NOMO-1 (cell line): ENCODE measurements around the gene RXRA.

Experiments
- DNase-seq, 2 experiments: peaks; one replicate each; lab custom pipeline; 2025; ENCODE audit not compliant: unreplicated experiment in 2 of 2; lab: John Stamatoyannopoulos, UW

Gene RXRA

GRCh38 chr9:134325813-134326723 is at the start of gene RXRA:
Gene RXRA, plus strand, starts transcription at chr9:134326455. Its CDS starts 177 bp downstream, at chr9:134326632.
- DNase-seq, result peak; percentile 65 to 89

GRCh38 chr9:134278286-134278685 is 48.0 kb upstream of the RXRA start:
- DNase-seq, result no peak

GRCh38 chr9:134278974-134279640 is 47.1 kb upstream of the RXRA start:
- no peak for DNase-seq

GRCh38 chr9:134282138-134282650 is 44.1 kb upstream of the RXRA start:
- no peak for DNase-seq

GRCh38 chr9:134283111-134283515 is 43.1 kb upstream of the RXRA start:
- no peak for DNase-seq

- DNase-seq, result no peak
These were observed 42.5 kb upstream of the RXRA start for GRCh38 chr9:134283692-134284265.

DNA sequence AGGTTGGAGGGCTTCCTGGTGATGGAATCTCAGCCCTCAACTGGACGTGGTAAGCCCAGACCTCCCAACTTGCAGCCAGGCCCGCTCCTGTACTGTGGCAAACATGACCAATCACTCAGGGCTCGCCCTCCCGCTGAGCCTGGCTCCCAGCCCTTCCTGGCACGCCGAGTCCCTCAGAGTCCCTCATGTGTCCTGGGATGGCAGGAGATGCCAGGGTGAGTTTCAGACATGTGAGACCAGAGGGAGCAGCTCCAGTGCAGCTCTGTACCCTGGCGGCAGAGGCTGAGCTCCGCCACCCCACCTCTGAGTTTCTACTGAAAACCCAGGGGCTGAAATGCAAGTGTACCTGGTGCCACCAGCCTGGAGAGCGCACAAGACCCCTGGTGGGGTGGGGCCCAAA is 42.0 kb upstream of the RXRA start:
- DNase-seq, result no peak

DNA sequence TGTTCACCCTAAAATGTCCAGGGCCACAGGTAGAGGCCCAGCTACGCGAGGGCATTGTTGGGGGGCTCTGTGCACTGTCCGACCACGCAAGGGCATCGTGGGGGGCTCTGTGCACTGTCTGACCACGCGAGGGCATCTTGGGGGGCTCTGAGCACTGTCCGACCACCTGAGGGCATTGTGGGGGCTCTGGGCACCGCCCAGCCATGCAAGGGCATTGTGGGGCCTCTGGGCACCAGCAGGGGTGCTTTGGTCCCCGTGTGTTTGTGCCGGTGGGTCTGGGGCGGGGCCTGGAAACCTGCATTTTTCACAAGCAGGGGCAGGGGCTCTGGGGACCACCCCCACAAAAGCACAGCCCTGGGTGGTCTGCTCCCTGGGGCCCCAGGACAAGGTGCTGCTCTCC is 41.5 kb upstream of the RXRA start:
- DNase-seq, result no peak

DNA sequence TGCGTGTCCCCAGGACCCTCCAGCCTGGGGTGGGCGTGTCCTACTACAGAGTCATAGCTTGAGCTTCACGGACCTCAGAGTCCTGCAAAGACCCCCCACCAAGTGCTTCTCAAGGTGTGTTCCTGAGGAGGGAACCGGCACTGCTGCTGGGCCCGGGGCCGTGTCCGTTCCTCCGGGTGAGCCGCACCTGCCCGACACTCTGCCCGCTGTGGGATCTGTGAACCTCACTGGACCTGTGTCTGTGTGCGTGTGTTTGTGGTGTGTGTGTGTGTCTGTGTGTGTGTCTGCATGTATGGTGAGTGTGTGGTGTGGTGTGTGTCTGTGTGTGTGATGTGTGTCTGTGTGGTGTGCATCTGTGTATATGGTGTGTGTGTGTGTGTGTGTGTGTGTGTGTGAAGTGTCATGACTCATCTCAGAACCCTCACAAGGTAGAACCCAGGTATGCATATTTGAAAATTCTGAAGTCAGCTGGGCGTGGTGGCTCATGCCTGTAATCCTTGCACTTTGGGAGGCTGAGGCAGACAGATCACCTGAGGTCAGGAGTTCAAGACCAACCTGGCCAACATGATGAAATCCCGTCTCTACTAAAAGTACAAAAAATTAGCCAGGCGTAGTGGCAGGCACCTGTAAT is 40.9 kb upstream of the RXRA start:
- DNase-seq, result no peak

DNA sequence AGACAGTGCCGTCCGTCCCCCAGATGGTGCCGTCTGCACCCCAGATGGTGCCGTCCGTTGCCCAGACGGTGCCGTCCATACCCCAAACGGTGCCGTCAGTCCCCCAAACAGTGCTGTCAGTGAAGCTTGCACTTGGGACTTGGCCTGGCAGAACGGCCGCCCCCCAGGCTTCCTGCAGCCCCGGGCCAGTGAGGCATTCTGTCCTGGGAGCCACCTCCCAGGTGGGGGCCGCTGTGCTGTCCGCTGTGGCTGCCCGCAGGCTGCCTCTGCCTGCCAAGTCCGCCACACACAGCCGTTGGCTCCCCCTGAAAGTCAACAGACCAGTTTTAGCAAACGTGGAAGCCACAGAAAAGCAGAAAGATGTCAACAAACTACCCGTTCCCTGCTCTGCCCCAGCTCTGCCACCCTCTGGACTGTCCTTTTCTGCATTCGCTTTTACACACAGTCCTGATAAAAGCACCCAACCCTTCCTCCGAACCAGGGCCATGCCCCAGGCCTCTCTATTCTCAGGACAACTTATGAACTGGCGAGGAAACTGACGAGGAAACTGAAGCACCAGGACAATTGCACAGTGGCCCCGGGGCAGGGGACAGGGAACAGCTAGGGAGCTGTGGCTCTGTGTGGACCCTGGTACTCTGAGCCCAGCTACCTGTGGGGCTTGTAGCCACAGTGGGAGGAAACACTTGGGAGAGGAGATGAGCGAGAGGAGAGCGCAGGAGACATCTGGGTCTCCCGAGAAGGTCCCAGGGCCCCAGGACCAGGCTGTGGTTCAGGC is 39.6 kb upstream of the RXRA start:
- no peak for DNase-seq

DNA sequence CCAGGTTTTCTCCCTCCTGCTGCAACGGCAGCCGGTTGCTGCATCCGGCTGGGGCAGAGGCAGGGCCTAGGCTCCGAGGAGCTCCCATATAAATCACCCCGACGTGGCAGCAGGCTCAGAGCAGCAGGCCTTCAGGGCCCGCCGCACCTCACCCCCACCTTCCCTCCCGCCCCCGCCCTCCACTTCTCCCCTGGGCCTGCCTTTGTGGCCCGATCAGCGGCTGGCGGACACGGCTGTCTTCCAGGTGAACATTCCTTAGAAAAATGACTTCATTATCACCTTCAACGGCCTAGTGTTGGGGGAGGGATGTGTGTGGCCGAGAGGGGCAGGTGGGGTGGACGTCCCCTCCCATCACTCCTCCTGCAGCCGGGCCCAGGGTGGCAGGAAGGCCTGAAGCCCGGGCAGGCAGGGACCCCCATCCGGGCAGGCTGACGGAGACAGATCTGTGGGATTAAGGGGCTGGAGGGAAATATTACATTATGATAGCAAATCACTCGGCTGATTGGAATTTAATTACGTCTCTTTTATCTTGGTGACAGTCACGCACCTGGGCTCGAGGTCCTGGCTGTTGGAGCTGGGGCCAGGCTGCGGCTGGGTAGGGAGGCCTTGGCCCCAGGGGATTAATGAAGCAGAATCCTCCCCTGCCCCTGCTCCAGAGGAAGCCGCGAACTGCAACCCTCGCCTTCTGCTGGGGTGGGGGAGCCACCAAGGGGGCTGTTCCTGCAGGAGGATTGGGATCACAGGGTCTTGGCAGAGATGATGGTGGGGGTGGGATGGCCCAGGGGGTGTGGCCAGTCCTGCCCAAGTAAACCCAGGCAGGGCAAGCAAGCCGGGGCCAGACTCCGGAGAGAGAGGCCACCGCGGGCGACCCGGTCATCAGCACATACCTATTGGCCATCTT is 38.4 kb upstream of the RXRA start:
- no peak for DNase-seq

GRCh38 chr9:134288746-134289145 is 37.5 kb upstream of the RXRA start:
- DNase-seq, result no peak

DNA sequence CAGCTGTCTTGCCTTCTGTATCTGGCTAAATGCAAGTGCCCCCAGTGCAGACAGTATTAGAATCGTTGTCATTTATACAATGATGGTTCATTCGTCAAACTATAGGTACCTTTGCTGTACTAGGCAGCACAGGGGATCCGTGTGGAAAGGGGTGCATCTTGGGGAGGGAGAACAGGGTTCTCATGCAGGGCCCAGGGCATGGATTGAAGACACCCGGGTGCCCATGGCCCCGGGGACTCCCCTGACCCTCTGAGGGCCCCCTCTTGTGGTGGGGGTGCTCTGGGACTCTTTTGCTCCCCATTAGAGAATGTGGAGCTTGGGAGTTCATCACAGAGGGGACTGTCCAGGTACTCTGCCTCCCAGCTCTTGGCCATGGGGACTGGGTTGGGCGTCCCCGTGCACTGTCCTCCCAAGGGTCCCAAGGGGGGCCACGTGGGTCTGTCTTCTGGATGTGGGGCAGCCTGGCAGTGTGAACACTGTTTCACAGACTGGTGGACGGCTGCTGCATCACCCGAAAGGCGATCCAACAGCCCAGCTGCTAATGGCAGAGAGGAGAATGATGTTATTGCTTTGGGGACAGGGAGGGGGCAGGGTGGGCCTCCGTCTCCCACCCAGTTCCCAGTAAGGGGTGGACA is 36.9 kb upstream of the RXRA start:
- no peak for DNase-seq

DNA sequence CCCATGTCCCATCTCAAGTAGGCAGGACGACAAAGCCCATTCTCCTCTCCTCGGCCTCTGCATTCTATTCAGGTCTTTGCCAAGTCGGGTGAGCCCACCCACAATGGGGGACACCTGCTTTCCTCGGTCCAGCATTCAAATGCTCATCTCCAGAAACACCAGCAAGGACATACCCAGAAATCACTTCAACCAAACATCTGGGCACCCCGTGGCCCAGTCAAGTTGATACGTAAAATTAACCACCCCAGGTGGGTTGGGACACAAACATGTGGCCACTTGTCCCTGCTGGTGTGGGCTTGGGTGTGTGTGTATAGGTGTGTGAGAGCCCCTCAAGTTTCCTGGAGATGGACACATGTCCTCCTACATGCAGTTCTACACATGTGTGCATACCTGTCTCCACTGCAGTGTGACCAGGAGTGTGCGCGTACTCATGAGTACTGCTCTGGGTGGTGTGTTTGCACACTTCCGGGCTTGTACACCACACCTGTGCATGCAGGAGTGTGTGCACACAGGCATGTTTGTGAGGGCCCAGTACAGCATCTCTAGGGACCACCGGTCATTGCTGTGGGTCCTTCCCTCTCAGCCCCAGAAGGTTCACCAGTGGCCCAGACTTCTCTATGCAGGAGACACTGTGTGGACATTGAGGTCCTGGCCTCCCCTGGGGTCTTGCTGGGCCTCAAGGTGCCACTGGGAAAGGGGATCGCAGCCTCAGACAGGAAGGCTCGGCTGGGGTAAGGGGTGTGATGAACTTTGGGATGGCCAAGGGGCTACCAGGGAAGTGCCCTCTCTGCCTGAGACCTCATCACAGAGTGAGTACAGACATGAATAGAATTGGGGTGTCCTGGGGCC is 35.4 kb upstream of the RXRA start:
- no peak for DNase-seq

DNA sequence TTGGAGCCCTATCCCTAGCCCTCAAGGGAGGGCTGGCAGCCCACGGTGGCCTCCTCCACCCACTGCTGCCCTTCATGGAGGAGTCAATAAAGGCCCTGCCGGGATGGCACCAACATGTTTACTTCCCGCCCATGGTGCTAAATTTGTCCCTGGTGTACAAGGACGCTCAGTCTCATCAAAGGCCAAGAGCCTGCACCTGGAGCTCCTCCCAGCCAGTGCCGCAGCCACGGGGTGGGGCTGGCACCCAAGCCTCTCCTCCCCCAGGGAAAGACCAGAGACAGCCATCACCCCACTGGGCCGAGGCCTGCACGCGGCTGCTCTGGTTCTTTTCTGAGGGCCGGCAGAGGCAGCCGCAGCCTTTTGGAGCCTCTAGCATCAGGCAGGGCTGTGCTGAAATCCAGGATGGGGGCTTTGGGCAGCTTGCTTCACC is 34.8 kb upstream of the RXRA start:
- no peak for DNase-seq

- no peak for DNase-seq
These were observed 34.0 kb upstream of the RXRA start for GRCh38 chr9:134291961-134292871.

DNA sequence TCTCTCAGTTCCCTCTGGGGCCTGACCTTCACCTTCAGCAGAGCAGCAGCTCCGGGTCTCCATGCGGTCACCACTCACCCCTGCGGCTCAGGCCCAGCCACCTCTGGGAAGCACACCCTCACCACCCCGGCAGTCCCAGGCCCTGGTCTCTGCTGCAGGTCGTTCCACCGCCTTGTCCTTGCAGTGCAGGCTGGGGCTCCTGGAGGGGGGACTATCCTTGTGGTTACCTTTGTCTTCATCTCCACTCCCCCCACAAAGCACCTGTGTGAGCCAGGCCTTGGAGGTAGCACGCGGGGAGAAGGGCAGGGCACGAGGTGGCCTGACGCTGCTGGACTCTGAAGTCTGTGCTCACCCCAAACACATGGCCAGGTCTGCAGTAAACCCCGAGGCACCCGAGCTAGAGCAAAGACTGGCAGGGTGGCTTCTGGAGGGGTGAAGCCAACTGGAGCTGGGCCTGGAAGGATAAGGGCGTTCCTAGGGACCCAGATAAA is 33.2 kb upstream of the RXRA start:
- DNase-seq, result no peak
